WTC11 (cell line): ENCODE data around the gene TMEM127. TPM values are rescaled to one million over a fixed set of nuclear protein-coding genes. Genes with fewer than 3 reads are reported as not detected.

Source experiments
- AR ChIP-seq: fragments of 250-450 bp; sonication (Bioruptor Pico); IDR thresholded peaks from 2 replicates; pipeline ENCODE4 v1.9.0; 2021; ENCODE audit warnings: mild to moderate bottlenecking
- CBFB ChIP-seq: sonication (generic); formaldehyde crosslinking; IDR thresholded peaks from 2 replicates; pipeline ENCODE4 v1.8.1; 2022; ENCODE audit warnings: mild to moderate bottlenecking, low read depth, missing genetic modification reagents
- E2F1 ChIP-seq: sonication (generic); formaldehyde crosslinking; IDR thresholded peaks from 2 replicates; pipeline ENCODE4 v1.8.0; 2022; ENCODE audit warnings: mild to moderate bottlenecking, missing genetic modification reagents
- E2F5 ChIP-seq: sonication (generic); formaldehyde crosslinking; IDR thresholded peaks from 2 replicates; pipeline ENCODE4 v1.8.1; 2022; ENCODE audit warnings: mild to moderate bottlenecking, moderate library complexity, missing genetic modification reagents
- ETV6 ChIP-seq: sonication (generic); formaldehyde crosslinking; IDR thresholded peaks from 2 replicates; pipeline ENCODE4 v1.8.1; 2022; ENCODE audit warnings: mild to moderate bottlenecking, missing genetic modification reagents
- FOXP1 ChIP-seq: sonication (generic); formaldehyde crosslinking; IDR thresholded peaks from 2 replicates; pipeline ENCODE4 v1.8.0; 2022; ENCODE audit warnings: missing genetic modification reagents, mild to moderate bottlenecking, moderate library complexity, borderline replicate concordance
- GABPB1 ChIP-seq: sonication (generic); formaldehyde crosslinking; IDR thresholded peaks from 2 replicates; pipeline ENCODE4 v1.8.1; 2023; ENCODE audit warnings: mild to moderate bottlenecking, missing genetic modification reagents
- GRHL2 ChIP-seq: fragments of 250-450 bp; sonication (Bioruptor Pico); IDR thresholded peaks from 2 replicates; pipeline ENCODE4 v1.8.0; 2022; ENCODE audit warnings: mild to moderate bottlenecking, moderate library complexity; ENCODE audit not compliant: insufficient replicate concordance, severe bottlenecking
- HMGXB4 ChIP-seq: sonication (generic); formaldehyde crosslinking; IDR thresholded peaks from 2 replicates; pipeline ENCODE4 v1.8.1; 2023; ENCODE audit warnings: mild to moderate bottlenecking, moderate library complexity, missing genetic modification reagents
- IRF2 ChIP-seq: sonication (generic); formaldehyde crosslinking; IDR thresholded peaks from 2 replicates; pipeline ENCODE4 v1.8.0; 2022; ENCODE audit warnings: low read depth, missing genetic modification reagents, borderline replicate concordance
- NFE2L1 ChIP-seq: sonication (generic); formaldehyde crosslinking; IDR thresholded peaks from 2 replicates; pipeline ENCODE4 v1.8.1; 2023; ENCODE audit warnings: missing genetic modification reagents
- NR2C2 ChIP-seq: sonication (generic); formaldehyde crosslinking; IDR thresholded peaks from 2 replicates; pipeline ENCODE4 v1.8.0; 2022; ENCODE audit warnings: mild to moderate bottlenecking, missing genetic modification reagents
- PRDM15 ChIP-seq: sonication (generic); formaldehyde crosslinking; IDR thresholded peaks from 2 replicates; pipeline ENCODE4 v1.8.0; 2022; ENCODE audit warnings: missing genetic modification reagents
- PRRX2 ChIP-seq: fragments of 250-450 bp; sonication (Bioruptor Pico); IDR thresholded peaks from 2 replicates; pipeline ENCODE4 v1.8.0; 2021; ENCODE audit warnings: mild to moderate bottlenecking
- SP1 ChIP-seq: sonication (generic); formaldehyde crosslinking; conservative IDR thresholded peaks from 2 replicates; pipeline ENCODE4 v1.8.1; 2022; ENCODE audit warnings: missing genetic modification reagents
- TP53 ChIP-seq: sonication (generic); formaldehyde crosslinking; IDR thresholded peaks from 2 replicates; pipeline ENCODE4 v1.8.1; 2023; ENCODE audit warnings: mild to moderate bottlenecking, missing genetic modification reagents
- total RNA-seq: library from RNA; stranded (reverse); gene quantifications from 3 replicates; pipeline ENCODE4 v1.2.3, GENCODE V29; 2021
- TF ChIP-seq, protein P1 (sequence below): sonication (generic); formaldehyde crosslinking; IDR thresholded peaks from 2 replicates; pipeline ENCODE4 v1.8.1; 2022; ENCODE audit warnings: low read depth, mild to moderate bottlenecking, moderate library complexity, missing genetic modification reagents, borderline replicate concordance
- TF ChIP-seq, protein P2 (sequence below): sonication (generic); formaldehyde crosslinking; IDR thresholded peaks from 2 replicates; pipeline ENCODE4 v1.8.0; 2022; ENCODE audit warnings: mild to moderate bottlenecking, missing genetic modification reagents
- TF ChIP-seq, protein P3 (sequence below): sonication (generic); formaldehyde crosslinking; IDR thresholded peaks from 2 replicates; pipeline ENCODE4 v1.8.0; 2022; ENCODE audit warnings: mild to moderate bottlenecking, missing genetic modification reagents
- TF ChIP-seq, protein P4 (sequence below): fragments of 250-450 bp; sonication (Bioruptor Pico); IDR thresholded peaks from 2 replicates; pipeline ENCODE4 v2.1.2; 2022; ENCODE audit warnings: mild to moderate bottlenecking, moderate library complexity

TMEM127 gene
- total RNA-seq, 1 experiment from 2014 or later: 22.9 TPM

DNA sequence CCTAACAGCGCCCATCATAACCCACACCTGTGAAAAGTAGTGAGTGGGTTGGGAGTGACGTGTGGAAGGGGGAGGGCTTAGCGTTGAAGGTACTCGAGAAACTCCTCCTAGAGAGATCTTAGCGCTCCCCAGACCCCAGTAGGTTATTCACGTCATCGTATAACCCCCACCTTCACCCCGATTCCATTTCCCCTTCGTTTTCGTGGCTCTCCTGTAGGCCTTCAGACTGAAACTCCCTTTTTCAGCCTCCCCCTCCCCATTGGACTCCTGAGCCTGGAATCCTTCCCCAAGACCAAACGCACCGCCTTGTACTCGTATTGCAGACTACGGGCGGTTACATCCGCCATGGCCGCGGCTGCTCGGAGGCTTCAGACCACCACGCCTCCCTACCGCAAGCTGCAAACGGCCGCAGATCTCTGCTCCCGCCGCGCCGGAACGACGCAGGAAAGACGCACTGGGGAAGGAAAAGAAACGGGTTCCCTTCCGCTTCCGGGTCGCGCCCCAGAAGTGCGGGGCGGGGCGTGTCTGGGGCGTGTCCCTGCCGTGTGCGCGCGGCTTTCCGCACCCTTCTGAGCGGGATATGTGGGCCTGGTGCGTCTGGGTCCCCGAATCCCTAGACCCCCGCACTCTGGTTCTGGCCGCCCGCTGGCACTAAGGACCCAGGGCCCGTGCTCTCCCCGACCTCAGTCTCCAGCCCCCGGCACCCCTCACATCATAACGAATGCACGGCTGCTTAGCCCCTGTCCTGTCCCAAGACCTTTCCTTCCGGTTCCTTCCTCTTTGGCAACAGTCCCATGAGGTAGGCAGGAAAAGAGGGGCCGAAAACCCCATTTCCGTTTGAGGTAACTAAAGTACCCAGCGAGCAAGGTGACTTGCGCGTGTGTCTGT is 39.5 kb upstream of the TMEM127 start, which contains the start of gene SNRNP200 (continued):
- TF ChIP-seq, protein P1, sequence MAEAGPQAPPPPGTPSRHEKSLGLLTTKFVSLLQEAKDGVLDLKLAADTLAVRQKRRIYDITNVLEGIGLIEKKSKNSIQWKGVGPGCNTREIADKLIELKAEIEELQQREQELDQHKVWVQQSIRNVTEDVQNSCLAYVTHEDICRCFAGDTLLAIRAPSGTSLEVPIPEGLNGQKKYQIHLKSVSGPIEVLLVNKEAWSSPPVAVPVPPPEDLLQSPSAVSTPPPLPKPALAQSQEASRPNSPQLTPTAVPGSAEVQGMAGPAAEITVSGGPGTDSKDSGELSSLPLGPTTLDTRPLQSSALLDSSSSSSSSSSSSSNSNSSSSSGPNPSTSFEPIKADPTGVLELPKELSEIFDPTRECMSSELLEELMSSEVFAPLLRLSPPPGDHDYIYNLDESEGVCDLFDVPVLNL (CRISPR knock-in tag): 0 out of 2 replicates have a peak, but pooled peaks have one; percentile 54
- TF ChIP-seq FOXP1 (peak; percentile 65; the same call in 1 of the 2 replicates), TP53 (CRISPR knock-in tag) (0 out of 2 replicates have a peak, but pooled peaks have one; percentile 68), AR (CRISPR knock-in tag) (no peak), GABPB1 (CRISPR knock-in tag) (peak; percentile 94), E2F5 (CRISPR knock-in tag) (peak; percentile 93), CBFB (CRISPR knock-in tag) (0 out of 2 replicates have a peak, but pooled peaks have one; percentile 17), NFE2L1 (peak; percentile 57; the same call in 1 of the 2 replicates), GRHL2 (CRISPR knock-in tag) (no peak), SP1 (peak; percentile 92), PRDM15 (CRISPR knock-in tag) (no peak), HMGXB4 (CRISPR knock-in tag) (peak; percentile 70; the same call in 1 of the 2 replicates), IRF2 (no peak), ETV6 (CRISPR knock-in tag) (peak; percentile 98), PRRX2 (no peak), E2F1 (CRISPR knock-in tag) (peak; percentile 45; the same call in 1 of the 2 replicates), NR2C2 (CRISPR knock-in tag) (peak; percentile 99)
- TF ChIP-seq, protein P2, sequence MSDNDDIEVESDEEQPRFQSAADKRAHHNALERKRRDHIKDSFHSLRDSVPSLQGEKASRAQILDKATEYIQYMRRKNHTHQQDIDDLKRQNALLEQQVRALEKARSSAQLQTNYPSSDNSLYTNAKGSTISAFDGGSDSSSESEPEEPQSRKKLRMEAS (CRISPR knock-in tag): peak; percentile 90
- TF ChIP-seq, protein P3, sequence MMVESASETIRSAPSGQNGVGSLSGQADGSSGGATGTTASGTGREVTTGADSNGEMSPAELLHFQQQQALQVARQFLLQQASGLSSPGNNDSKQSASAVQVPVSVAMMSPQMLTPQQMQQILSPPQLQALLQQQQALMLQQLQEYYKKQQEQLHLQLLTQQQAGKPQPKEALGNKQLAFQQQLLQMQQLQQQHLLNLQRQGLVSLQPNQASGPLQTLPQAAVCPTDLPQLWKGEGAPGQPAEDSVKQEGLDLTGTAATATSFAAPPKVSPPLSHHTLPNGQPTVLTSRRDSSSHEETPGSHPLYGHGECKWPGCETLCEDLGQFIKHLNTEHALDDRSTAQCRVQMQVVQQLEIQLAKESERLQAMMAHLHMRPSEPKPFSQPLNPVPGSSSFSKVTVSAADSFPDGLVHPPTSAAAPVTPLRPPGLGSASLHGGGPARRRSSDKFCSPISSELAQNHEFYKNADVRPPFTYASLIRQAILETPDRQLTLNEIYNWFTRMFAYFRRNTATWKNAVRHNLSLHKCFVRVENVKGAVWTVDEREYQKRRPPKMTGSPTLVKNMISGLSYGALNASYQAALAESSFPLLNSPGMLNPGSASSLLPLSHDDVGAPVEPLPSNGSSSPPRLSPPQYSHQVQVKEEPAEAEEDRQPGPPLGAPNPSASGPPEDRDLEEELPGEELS (CRISPR knock-in tag): peak; percentile 94
- TF ChIP-seq, protein P4, sequence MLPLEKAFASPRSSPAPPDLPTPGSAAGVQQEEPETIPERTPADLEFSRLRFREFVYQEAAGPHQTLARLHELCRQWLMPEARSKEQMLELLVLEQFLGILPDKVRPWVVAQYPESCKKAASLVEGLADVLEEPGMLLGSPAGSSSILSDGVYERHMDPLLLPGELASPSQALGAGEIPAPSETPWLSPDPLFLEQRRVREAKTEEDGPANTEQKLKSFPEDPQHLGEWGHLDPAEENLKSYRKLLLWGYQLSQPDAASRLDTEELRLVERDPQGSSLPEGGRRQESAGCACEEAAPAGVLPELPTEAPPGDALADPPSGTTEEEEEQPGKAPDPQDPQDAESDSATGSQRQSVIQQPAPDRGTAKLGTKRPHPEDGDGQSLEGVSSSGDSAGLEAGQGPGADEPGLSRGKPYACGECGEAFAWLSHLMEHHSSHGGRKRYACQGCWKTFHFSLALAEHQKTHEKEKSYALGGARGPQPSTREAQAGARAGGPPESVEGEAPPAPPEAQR: no peak
